Thyroid gland (tissue), 4 donors: Measurements from ENCODE around the gene GLCCI1. TPM values are rescaled to one million over a fixed set of nuclear protein-coding genes. Genes with fewer than 3 reads are reported as not detected.

Experiments used
- DNase-seq, 2 donors: peaks; one replicate each; pipeline ENCODE4 v3.0.0-alpha.2; 2019
- H3K27ac ChIP-seq, 3 donors: fragments of 200-600 bp; sonication (generic); 1 replicate in 2 of 3; 2 replicates in 1 of 3; pipeline ENCODE4 v1.5.1; 2016 to 2019; ENCODE audit warnings: mild to moderate bottlenecking in 1 of 3, moderate library complexity in 1 of 3
- H3K27me3 ChIP-seq: fragments of 200-600 bp; sonication (generic); one replicate; pipeline ENCODE4 v1.5.1; 2019
- H3K36me3 ChIP-seq, 2 donors: fragments of 200-600 bp; sonication (generic); one replicate each; pipeline ENCODE4 v1.5.1; 2016 to 2019
- H3K4me1 ChIP-seq, 2 donors: fragments of 200-600 bp; sonication (generic); one replicate each; pipeline ENCODE4 v1.5.1; 2017 to 2019
- H3K4me3 ChIP-seq, 3 donors: fragments of 200-600 bp; sonication (generic); replicated peaks in 1 of 3; 1 replicate in 2 of 3; 2 replicates in 1 of 3; pipeline ENCODE4 v1.5.1; 2016; ENCODE audit warnings: mild to moderate bottlenecking in 1 of 3
- H3K9me3 ChIP-seq: fragments of 200-600 bp; sonication (generic); one replicate; pipeline ENCODE4 v1.5.1; 2017
- POLR2A ChIP-seq, 2 donors: fragments of 450-650 bp; IDR thresholded peaks; one replicate each; pipeline ENCODE4 v1.6.1; 2017; ENCODE audit warnings: antibody characterized with exemption in 2 of 2, mild to moderate bottlenecking in 2 of 2, moderate library complexity in 1 of 2
- WGBS, 2 donors: methylation state at CpG; one replicate each; pipeline ENCODE4 v1.1.5; 2017; 5-methylcytosine and 5-hydroxymethylcytosine counted together
- intact Hi-C: fragments of 100-400 bp; cut with DNase I; formaldehyde crosslinking; loops from one replicate; pipeline ENCODE4 v1.15.1; 2023
- total RNA-seq, 4 donors: library from RNA; depleted of rRNA; stranded (reverse); fragments of >200 nt; gene quantifications; one replicate each; pipeline ENCODE4 v1.2.3, GENCODE V29; 2016
- TF ChIP-seq, protein P1 (sequence below), 6 experiments: fragments of 200-600 bp in 3 of 6; fragments of 450-650 bp in 3 of 6; sonication (generic) in 3 of 6; IDR thresholded peaks; one replicate each; pipeline ENCODE4 v1.5.1; 2016 to 2019; ENCODE audit warnings: antibody characterized with exemption in 6 of 6, mild to moderate bottlenecking in 2 of 6, inconsistent platforms in 1 of 6, moderate library complexity in 1 of 6

Gene GLCCI1
- total RNA-seq, 4 donors from 2014 or later: 64.1 to 115 (median 68.9) TPM

DNA sequence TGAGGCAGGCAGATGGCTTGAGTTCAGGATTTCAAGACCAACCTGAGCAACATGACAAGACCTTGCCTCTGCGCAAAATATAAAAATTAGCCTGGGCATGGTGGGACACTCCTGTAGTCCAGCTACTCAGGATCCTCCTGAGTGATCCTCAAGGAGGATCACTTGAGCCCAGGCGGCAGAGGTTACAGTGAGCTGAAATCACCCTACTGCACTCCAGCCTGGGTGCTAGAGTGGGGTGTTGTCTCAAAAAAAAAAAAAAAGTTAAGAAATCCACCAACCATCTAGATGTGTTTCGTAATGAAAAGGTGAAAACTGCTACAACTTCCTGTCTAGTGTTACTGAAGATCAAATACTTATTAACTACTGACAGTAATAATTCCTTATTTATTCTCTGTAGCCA is 8.1 kb downstream of the GLCCI1 start:
- 68 to 71% methylated on average over 3 of the region's 3 CpGs for WGBS, 2 donors
- Histone ChIP-seq H3K9me3 (no peaks in the 10 kb centered on the region), H3K27me3 (no peaks in the 10 kb centered on the region), H3K27ac (no peak overlapping the region), H3K36me3 (no peaks in the 10 kb centered on the region), H3K4me1 (peaks cover 11 to 44% of the 10 kb centered on the region in 2 donors), H3K4me3 (no peak overlapping the region)
- no peak for TF ChIP-seq POLR2A (IDR thresholded peaks at IDR 0.05)
- peak; percentile 35 to 40 for DNase-seq
- intact Hi-C loops: no loop called here

DNA sequence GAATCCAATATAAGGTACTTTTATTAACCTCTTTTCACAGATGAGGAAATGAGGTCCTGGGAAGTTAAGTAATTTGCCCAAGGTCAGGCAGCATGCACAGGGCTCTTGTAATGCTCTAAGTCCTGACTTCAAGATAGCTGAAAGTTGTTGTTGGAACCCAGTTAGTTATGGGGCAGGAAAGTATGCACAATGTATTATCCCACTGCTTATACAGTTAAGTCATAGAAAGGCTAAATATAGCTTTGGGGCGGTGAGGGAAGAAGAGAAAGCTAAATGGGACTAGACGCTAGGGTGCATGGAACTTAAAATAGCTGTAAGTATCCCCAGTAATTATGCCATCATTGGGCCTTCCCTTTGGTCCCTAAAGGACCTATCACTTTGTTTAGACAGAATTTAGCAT is 9.2 kb downstream of the GLCCI1 start:
- WGBS, 2 donors: 80 to 84% methylated on average over 2 of the region's 2 CpGs
- no peak for TF ChIP-seq POLR2A (IDR thresholded peaks at IDR 0.05)
- TF ChIP-seq, protein P1, sequence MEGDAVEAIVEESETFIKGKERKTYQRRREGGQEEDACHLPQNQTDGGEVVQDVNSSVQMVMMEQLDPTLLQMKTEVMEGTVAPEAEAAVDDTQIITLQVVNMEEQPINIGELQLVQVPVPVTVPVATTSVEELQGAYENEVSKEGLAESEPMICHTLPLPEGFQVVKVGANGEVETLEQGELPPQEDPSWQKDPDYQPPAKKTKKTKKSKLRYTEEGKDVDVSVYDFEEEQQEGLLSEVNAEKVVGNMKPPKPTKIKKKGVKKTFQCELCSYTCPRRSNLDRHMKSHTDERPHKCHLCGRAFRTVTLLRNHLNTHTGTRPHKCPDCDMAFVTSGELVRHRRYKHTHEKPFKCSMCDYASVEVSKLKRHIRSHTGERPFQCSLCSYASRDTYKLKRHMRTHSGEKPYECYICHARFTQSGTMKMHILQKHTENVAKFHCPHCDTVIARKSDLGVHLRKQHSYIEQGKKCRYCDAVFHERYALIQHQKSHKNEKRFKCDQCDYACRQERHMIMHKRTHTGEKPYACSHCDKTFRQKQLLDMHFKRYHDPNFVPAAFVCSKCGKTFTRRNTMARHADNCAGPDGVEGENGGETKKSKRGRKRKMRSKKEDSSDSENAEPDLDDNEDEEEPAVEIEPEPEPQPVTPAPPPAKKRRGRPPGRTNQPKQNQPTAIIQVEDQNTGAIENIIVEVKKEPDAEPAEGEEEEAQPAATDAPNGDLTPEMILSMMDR (IDR thresholded peaks at IDR 0.05): no peak
- Histone ChIP-seq H3K4me3 (no peak overlapping the region), H3K36me3 (no peaks in the 10 kb centered on the region), H3K27me3 (no peaks in the 10 kb centered on the region), H3K9me3 (no peaks in the 10 kb centered on the region), H3K27ac (no peak overlapping the region), H3K4me1 (peaks cover 11 to 39% of the 10 kb centered on the region in 2 donors)
- intact Hi-C loops: no loop called here
- no peak for DNase-seq

DNA sequence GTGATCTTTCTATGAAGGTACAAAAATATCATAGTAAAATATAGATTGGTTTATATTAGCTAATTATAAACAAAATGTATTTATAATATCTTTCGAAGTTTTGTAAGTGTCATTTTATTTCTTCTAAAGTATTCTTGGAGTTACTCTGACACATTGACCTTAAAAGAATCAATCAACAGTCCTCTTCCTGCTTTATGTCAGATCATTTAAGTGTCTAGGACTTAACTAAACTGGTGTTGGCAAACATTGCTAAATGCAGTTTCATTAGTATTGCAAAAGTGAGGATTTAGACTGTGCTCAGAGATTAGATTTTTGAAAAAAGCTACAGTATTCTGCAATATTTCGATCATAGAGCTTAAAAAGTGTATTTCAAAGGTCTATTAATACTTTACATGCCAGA is 10.3 kb downstream of the GLCCI1 start:
- Histone ChIP-seq H3K4me1 (peaks cover 11 to 44% of the 10 kb centered on the region in 2 donors), H3K36me3 (no peaks in the 10 kb centered on the region), H3K9me3 (no peaks in the 10 kb centered on the region), H3K27ac (no peak overlapping the region), H3K27me3 (no peaks in the 10 kb centered on the region), H3K4me3 (no peak overlapping the region)
- no peak for TF ChIP-seq POLR2A (IDR thresholded peaks at IDR 0.05)
- TF ChIP-seq, protein P1 (IDR thresholded peaks at IDR 0.05): no peak
- intact Hi-C loops: no loop called here
- 84 to 88% methylated on average over 2 of the region's 2 CpGs for WGBS, 2 donors
- DNase-seq: no peak

DNA sequence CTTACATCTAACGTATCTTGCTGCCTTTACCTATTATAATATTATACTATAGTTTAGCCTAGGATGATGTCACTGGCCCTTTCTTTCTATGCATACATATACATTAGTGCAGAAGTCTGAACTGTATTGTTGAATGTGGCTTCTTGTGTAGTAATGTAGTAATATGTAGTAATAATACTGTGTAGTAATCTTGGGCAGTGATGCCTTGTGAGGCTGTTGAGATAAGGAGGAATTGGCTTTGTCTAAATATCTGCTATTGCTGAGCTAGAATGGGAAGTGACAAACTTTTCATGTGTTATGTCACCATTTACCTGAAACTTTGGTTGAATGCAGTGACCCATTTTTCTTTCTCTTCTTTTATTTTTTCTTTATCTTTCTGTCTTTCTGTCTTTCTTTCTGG is 11.0 kb downstream of the GLCCI1 start:
- no peak for DNase-seq
- H3K9me3 ChIP-seq: no peaks in the 10 kb centered on the region
- H3K4me1 ChIP-seq: peaks cover 16 to 47% of the 10 kb centered on the region in 2 donors
- no peak overlapping the region for H3K27ac ChIP-seq
- 96 to 97% methylated on average over 1 of the region's 1 CpG for WGBS, 2 donors
- intact Hi-C loops: no loop called here
- no peaks in the 10 kb centered on the region for H3K27me3 ChIP-seq
- TF ChIP-seq, protein P1 (IDR thresholded peaks at IDR 0.05): no peak
- no peak for TF ChIP-seq POLR2A (IDR thresholded peaks at IDR 0.05)
- no peaks in the 10 kb centered on the region for H3K36me3 ChIP-seq
- no peak overlapping the region for H3K4me3 ChIP-seq

DNA sequence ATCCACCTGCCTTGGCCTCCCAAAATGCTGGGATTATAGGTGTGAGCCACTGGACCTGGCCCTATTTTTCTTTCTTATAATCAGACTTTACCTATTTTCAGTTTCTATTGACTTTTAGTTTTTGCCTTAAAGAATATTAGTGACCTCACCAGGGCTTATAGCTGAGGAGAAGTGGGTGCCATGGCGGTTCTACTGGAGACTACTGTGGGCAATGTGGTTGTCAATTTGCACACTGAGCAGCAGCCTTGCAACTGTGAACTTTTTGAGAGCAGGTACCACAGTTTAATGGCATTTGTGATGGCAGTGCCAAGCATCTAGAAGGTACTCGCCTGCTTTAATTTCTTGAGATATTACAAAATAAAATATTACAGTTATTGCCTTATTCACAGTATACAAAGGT is 11.5 kb downstream of the GLCCI1 start:
- Histone ChIP-seq H3K4me3 (no peak overlapping the region), H3K27me3 (no peaks in the 10 kb centered on the region), H3K4me1 (peaks cover 21 to 42% of the 10 kb centered on the region in 2 donors), H3K9me3 (no peaks in the 10 kb centered on the region), H3K27ac (no peak overlapping the region), H3K36me3 (no peaks in the 10 kb centered on the region)
- WGBS, 2 donors: 93 to 95% methylated on average over 2 of the region's 2 CpGs
- no peak for DNase-seq
- no peak for TF ChIP-seq POLR2A (IDR thresholded peaks at IDR 0.05)
- TF ChIP-seq, protein P1 (IDR thresholded peaks at IDR 0.05): no peak
- intact Hi-C loops: no loop called here

DNA sequence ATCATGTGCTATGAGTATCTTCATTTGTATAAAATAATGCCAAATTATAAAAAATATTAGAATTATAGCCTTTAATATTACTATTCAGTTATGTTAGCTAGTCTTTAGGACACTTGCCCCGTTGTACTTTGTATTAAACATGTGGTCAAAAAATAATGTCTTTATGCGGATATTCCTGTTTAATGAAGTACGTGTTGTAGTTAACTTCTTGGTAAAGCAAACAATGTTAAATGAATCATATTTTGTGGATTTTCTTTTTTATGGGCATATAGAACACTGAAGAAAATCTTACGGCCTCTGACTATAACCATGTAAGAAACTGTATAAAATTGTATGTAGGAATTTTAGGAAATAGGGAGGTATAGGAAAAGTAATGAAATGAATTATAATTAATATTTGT is 14.3 kb downstream of the GLCCI1 start:
- intact Hi-C loops: no loop called here
- no peak for TF ChIP-seq POLR2A (IDR thresholded peaks at IDR 0.05)
- TF ChIP-seq, protein P1 (IDR thresholded peaks at IDR 0.05): no peak

More for the DNA sequence above, 14.3 kb downstream of the GLCCI1 start:
- no peaks in the 10 kb centered on the region for H3K27me3 ChIP-seq
- H3K36me3 ChIP-seq: no peaks in the 10 kb centered on the region
- no peak overlapping the region for H3K4me3 ChIP-seq
- 97 to 98% methylated on average over 4 of the region's 4 CpGs for WGBS, 2 donors
- H3K4me1 ChIP-seq: peaks cover 17 to 43% of the 10 kb centered on the region in 2 donors
- DNase-seq: no peak
- H3K9me3 ChIP-seq: no peaks in the 10 kb centered on the region
- H3K27ac ChIP-seq: no peak overlapping the region
